Ishikawa (cell line): ENCODE measurements around the gene ARMC9.

Experiments
- CREB1 ChIP-seq: IDR thresholded peaks from 2 replicates; pipeline ENCODE4 v1.6.1; 2012; ENCODE audit warnings: low read depth
- EGR1 ChIP-seq: IDR thresholded peaks from 2 replicates; pipeline ENCODE4 v1.6.1; 2012
- EP300 ChIP-seq: IDR thresholded peaks from 2 replicates; pipeline ENCODE4 v1.6.1; 2012; ENCODE audit warnings: borderline replicate concordance
- FOXM1 ChIP-seq: IDR thresholded peaks from 2 replicates; pipeline ENCODE4 v1.6.1; 2012; ENCODE audit warnings: low read depth, borderline replicate concordance
- NFIC ChIP-seq: IDR thresholded peaks from 2 replicates; pipeline ENCODE4 v1.6.1; 2012
- RAD21 ChIP-seq: IDR thresholded peaks from 2 replicates; pipeline ENCODE4 v1.6.1; 2012; ENCODE audit warnings: low read depth
- TAF1 ChIP-seq: IDR thresholded peaks from 2 replicates; pipeline ENCODE4 v1.6.1; 2012; ENCODE audit warnings: low read depth, mild to moderate bottlenecking
- TEAD4 ChIP-seq: IDR thresholded peaks from 2 replicates; pipeline ENCODE4 v1.6.1; 2012
- TF ChIP-seq, protein P1 (sequence below): IDR thresholded peaks from 2 replicates; pipeline ENCODE4 v1.6.1; 2012

DNA sequence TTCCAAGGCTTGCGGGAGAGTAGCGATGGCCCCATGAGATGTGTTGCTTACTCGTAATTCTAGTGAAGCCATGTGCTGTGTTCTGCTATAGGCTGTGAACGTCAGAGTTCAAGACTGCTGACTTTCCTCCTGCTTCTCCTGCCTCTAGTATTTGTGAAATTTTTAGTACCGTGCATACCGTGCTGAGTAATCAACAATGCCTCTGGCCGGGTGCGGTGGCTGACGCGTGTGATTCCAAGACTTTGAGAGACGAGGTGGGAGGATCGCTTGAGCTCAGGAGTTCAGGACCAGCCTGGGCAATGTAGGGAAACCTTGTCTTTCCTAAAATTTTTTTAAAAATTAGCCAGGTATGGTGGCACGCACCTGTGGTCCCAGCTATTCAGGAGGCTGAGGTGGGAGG is 137.2 kb downstream of the ARMC9 start:
- no peak for TF ChIP-seq CREB1
- no peak for TF ChIP-seq RAD21
- TF ChIP-seq EP300, result no peak
- TF ChIP-seq NFIC, result no peak
- no peak for TF ChIP-seq EGR1
- TF ChIP-seq TAF1, result no peak
- TF ChIP-seq, protein P1, sequence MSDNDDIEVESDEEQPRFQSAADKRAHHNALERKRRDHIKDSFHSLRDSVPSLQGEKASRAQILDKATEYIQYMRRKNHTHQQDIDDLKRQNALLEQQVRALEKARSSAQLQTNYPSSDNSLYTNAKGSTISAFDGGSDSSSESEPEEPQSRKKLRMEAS, result no peak
- TF ChIP-seq FOXM1, result no peak
- no peak for TF ChIP-seq TEAD4
